Suppressor macrophage treated with lipopolysaccharide for 1 hour (primary cell): Measurements from ENCODE around the gene TIGAR.

ENCODE experiments used
- DNase-seq, 3 donors: peaks; one replicate each; pipeline ENCODE4 v3.0.0-alpha.2; 2020 to 2022

TIGAR gene

GRCh38 chr12:4282892-4283511 is 38.0 kb upstream of the TIGAR start:
- DNase-seq = no peak

DNA sequence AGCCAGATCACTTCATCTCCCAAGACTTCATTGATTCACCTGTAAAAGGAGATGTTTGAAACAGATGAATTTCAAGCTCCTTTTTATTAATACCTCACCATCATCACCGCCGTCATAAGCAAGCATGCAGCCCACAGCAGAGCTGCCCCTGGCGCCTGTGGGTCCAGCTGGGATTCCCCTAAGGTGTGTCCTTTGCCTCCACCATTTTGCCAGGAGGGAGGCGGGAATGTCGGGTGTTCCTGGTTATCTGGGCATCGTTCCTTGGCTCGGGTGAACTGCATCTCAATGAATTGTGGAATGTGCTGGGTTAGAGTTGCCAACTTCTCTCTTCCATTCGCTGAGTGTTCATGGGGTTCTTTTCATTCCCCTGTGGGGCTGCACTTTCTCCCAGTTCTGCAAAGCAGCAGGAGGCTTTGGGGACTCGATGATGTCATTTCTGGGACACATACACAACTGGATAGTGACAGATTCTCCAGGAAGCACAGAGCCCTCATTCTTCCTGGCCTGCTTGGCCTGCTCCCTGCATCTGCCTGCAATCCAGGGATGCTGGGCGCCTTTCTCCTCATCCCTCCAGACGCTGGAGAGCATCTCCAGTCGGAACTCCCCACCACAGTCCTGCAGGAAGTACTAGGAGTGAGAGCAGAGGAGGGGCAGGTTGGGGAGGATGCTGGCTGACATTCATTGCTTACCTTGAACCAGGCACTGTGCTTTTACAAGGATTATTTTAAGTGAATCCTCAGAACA is 37.3 kb upstream of the TIGAR start:
- no peak for DNase-seq

- no peak for DNase-seq
Observed at GRCh38 chr12:4284306-4284705, 36.7 kb upstream of the TIGAR start.

- no peak for DNase-seq
Observed at GRCh38 chr12:4285070-4285469, 35.9 kb upstream of the TIGAR start.

- DNase-seq = peak; percentile 66 to 77 (median 69)
Observed at GRCh38 chr12:4286228-4286627, 34.8 kb upstream of the TIGAR start.

GRCh38 chr12:4286771-4287317 is 34.2 kb upstream of the TIGAR start:
- DNase-seq = no peak

DNA sequence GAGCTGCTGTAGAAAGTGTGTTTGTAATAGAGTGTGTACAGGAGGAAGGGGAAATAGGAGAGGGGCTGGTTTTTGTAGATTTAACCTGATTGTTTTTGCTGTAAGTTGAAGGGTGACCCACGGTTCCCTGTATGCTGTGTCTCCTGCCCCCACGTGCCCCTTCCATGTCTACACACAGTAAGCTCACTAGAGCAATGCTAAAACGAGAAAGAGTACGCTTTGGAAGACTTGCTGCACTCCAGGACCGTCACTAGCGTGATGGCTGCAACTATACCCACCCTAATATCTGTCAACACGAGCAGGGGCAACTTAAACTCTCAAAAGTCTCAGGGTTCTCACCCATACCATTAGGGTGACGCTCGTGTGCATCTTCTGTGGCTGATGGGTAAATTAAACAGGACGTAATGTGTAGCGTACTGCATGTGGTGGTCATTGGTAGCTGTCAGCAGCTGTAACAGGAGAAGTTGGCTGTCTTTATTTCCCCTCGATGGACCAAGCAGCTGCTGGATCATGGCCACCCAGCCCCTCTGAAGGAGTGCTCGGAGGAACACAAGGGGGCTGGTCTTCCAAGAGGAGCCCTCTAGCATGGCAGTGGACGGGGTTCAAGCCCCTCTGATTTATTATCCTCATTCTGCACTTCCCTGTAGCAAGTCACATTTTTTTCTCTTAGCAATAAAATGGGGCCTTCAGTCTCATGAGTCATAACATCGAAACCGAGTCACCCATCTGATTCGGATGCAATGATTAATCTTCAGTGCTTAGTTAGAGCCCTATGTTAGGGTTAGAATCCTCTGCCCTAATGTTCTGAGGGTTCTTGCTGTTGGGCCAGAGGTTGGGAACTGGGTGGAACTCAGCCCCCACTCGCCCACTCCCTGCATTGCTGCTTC is 33.4 kb upstream of the TIGAR start:
- peak; percentile 71 to 88 (median 85) for DNase-seq

DNA sequence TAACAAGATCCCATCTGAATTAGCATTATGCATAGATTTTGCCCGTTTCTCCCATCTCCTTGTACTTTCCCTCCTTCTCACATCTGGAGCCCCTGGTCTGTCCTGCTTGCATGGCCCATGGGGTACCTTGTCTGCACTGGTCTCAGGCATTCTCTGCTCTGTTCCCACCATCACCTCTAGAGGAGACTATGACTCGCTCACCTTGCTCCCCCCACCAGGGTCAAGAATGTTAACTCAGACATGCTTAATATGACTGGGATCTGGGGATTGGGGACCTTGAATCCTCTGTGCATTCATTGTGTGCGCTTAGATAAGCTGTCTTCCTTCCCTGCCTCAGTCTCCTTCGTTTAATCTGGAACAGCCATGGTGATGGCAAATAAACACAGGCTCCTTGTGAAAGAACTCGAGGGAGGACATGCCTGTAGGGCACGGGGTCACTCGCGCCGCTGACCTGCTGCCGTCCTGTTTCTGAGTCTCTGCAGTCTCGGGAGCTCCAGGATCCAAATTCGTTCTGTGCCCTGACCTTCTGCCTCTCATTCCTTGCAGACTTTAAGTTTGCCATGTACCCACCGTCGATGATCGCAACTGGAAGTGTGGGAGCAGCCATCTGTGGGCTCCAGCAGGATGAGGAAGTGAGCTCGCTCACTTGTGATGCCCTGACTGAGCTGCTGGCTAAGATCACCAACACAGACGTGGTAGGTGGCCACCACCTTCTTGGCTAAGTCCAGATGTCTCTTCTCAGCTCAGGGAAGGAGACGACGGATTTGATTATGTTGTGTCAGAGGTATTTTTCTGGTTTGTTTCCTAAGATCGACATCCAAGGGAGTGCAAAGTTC is 32.5 kb upstream of the TIGAR start:
- DNase-seq = peak; percentile 71 to 79 (median 75)

- peak; percentile 68 to 80 (median 74) for DNase-seq
Observed at GRCh38 chr12:4289231-4289878, 31.7 kb upstream of the TIGAR start.

DNA sequence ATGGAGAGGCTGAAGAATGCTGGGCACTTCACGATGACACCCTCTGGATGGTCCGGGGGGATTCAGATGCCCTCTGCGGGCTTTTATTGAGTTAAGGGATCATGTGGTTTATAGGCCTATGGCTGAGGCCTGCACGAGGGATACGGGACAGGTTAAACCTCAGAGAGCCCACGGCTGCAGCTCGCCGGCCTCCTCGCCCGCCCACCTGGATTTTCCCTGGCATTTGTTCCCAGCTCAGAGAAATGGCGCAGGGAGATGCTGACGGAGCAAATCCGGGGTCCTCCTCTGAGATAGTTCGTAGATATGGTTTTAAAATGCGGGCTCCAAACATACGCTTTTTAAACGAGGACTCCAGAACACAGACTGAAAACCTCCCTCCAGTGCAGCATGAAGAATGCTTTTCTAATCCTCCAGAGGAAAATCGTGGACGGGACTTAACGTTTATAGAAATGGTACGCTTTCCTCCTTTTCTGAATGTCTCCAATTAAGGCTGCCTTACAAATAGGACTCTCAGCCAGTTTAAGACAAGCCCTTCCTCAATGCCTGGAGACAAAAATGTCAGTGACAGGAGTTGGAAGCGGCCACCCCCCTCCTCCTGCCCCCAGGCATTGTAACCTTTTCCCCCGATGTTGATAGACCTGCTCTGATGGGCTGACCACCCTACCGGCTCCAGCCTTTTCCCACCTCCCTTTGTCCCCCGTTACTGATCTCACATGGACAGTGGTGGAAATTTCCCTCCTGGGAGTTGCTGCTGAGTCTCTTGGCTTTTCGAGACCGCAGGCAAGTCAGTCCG is 30.8 kb upstream of the TIGAR start:
- DNase-seq = no peak

GRCh38 chr12:4292341-4293073 is 28.5 kb upstream of the TIGAR start:
- no peak for DNase-seq

DNA sequence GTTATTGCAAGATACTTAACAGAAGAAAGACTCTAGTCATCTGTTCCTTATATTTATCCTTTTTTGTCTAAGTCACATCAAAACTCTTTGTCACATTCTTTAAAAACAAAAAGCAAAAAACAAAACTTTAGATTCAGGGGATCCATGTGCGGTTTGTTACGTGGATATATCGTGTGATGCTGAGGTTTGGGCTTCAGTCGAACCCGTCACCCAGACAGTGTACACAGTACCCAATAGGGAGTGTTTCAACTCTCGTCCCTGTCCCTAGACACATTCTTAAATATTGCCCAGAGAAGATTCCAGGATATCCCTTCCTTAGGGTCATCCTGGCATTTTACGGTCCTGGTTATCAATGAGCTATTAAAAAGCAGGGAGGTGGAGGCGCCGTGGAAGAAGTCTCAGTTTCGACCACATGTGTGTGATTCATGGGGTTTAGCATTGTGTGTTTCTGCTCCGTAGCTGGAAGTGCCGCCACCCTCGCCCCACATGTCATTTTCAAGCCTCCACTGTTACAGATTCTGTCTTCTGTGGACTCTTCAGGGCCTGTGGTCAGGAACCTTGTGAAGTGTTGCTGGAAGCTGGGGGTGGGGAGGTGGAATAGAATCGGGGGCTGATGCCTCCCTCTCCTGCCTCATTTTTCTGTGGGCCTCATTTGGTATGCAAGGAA is 27.6 kb upstream of the TIGAR start:
- DNase-seq = peak in 2 of 3 donors; percentile 66 to 67

DNA sequence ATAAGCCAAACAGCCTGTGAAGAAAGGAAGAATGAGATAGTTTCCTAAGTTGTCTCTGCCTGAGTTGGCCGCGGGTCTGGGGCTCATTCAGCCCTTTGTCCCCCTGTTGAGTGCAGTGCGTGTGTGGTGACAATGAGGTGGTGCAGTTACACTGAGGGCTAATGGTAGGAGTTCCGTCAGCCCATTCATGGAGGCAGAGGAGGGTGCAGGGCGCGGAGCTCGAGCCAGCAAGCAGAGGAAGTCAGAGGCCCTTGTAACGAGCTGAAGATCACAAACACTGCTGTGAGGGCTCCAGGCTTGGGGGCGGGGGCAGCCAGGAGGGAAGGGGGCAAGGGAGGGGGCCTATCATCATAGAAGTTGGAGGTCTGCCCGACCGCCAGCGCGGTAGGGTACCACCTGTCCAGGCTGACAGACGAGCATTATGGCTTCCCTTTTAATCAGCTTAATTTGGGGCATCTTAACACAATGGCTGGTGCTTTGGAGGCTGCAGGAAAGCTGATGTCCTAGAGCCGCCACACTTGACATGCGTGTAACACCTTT is 27.0 kb upstream of the TIGAR start:
- DNase-seq = no peak

GRCh38 chr12:4296751-4297150 is 24.3 kb upstream of the TIGAR start:
- no peak for DNase-seq

GRCh38 chr12:4297617-4298016 is 23.4 kb upstream of the TIGAR start:
- no peak for DNase-seq

DNA sequence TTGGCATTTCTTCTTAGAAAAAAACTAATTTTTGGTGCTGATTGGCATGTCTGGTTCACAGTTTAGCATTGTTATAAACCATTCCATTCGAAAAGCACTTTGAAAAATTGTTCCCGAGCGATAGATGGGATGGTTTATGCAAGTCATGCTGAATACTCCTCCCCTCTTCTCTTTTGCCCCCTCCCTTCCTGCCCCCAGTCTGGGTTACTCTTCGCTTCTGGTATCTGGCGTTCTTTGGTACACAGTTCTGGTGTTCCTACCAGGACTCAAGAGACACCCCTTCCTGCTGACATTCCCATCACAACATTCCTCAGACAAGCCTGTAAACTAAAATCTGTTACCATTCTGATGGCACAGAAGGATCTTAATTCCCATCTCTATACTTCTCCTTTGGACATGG is 20.1 kb upstream of the TIGAR start:
- DNase-seq = no peak

DNA sequence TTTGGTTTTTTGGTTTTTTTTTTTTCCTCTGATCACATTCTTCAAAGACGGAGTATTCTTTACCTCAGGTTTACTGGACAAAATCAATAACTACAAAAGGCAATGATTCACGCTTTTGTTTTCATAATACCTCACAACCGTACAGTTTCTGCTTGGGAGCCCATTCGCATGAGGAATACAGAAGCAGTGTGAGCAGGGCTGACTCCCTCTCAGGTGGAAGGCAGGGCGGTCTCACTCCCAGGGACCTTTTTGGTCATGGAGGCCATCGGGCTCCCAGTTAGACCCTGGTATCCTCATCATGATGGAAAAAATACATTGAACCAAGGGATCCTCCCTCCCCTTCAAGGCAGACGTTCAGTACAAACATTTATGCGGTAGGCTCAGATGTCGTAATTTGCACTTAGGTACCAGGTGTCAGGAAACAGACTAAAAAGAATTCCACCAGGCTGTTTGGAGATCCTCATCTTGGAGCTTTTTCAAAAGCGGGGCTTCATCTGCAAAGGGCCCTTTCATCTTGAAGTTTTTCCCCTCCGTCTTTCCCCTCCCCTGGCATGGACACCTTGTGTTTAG is 19.0 kb upstream of the TIGAR start:
- no peak for DNase-seq

- no peak for DNase-seq
Observed at GRCh38 chr12:4302881-4303280, 18.1 kb upstream of the TIGAR start.

- DNase-seq = no peak
Observed at GRCh38 chr12:4303750-4304149, 17.3 kb upstream of the TIGAR start.
